GM12864 (cell line): ENCODE results near the gene GNB1L.

Experiments
- DNase-seq: peaks from one replicate; pipeline ENCODE4 v3.0.0-alpha.2; 2011; ENCODE audit warnings: low read depth
- H3K4me3 ChIP-seq: 2 replicates; pipeline ENCODE4 v1.5.1; 2011; ENCODE audit warnings: mild to moderate bottlenecking, low read depth, low read length, control low read depth
- CTCF ChIP-seq: IDR thresholded peaks from 2 replicates; pipeline ENCODE4 v1.5.1; 2011; ENCODE audit warnings: low read depth, mild to moderate bottlenecking, moderate library complexity, low read length, control low read depth, inconsistent platforms; ENCODE audit errors: missing control alignments

GNB1L gene

GRCh38 chr22:19733755-19734154 lies 120.9 kb downstream of the GNB1L start:
- DNase-seq = no peak
- TF ChIP-seq CTCF = no peak
- no peak overlapping the region for H3K4me3 ChIP-seq
